SK-N-MC (cell line): Measurements from ENCODE around the gene CD300LB.

Experiments
- EZH2 ChIP-seq: fragments of 200-600 bp; sonication (generic); IDR thresholded peaks from one replicate; pipeline ENCODE4 v1.6.1; 2017; ENCODE audit warnings: antibody characterized with exemption
- FOXP2 ChIP-seq: optimal IDR thresholded peaks from 2 replicates; pipeline ENCODE3; 2011; ENCODE audit warnings: mild to moderate bottlenecking, moderate library complexity; ENCODE audit not compliant: insufficient read depth; ENCODE audit errors: extremely low read length, control extremely low read depth
- POLR2AphosphoS5 ChIP-seq: IDR thresholded peaks from 2 replicates; pipeline ENCODE4 v1.6.1; 2012; ENCODE audit warnings: mild to moderate bottlenecking, low read depth, low read length, borderline replicate concordance

DNA sequence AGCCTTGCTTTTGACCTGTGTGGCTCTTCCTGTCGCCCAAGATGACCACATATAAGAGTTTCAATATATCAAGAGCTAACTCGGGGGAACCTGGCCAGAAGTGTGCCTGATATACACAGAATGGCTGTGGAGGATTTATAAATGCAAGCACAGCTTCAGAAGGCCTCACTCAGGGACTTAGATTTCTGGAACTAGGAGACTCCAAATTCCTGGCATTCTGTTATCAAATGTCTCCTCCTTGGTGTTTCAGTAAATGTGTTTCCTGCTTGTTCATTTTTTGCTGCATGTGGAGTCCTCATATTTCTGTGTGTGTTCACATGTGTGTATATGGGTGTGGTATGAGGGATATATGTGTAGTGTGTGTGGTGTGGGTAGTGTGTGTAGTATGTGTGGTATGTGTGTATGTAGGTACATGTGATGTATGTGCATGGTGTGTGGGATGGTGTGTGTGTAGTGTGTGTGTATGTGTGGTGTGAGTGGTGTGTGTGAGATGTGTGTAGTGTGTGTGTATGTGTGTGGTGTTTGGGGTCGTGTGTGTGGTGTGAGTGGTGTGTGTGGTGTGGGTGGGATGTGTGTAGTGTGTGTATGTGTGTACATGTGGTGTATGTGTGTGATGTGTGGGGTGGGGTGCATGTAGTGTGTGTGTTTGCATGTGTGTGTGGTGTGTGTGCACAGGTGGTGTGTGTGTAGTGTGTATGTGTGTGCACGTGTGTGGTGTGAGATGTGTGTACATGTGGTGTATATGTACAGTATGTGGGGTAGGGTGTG lies 37.0 kb upstream of the CD300LB start:
- no peak for TF ChIP-seq EZH2
- no peak for TF ChIP-seq POLR2AphosphoS5
- no peak for TF ChIP-seq FOXP2
